HUES64 (cell line): Measurements from ENCODE around the gene ITGB2.

Experiments
- H3K27ac ChIP-seq: 2 replicates; pipeline ENCODE4 v1.7.0; 2013; ENCODE audit warnings: low read depth, low read length, inconsistent platforms
- H3K27me3 ChIP-seq: 2 replicates; pipeline ENCODE4 v1.6.1; 2013; ENCODE audit warnings: mild to moderate bottlenecking, low read length; ENCODE audit not compliant: insufficient read depth
- H3K36me3 ChIP-seq: 2 replicates; pipeline ENCODE4 v1.6.1; 2013; ENCODE audit warnings: mild to moderate bottlenecking, low read length; ENCODE audit not compliant: insufficient read depth
- H3K4me1 ChIP-seq: 2 replicates; pipeline ENCODE4 v1.6.1; 2013; ENCODE audit warnings: mild to moderate bottlenecking, low read length, moderate library complexity; ENCODE audit not compliant: insufficient read depth
- H3K4me3 ChIP-seq: 2 replicates; pipeline ENCODE4 v1.5.1; 2013; ENCODE audit warnings: mild to moderate bottlenecking, low read length, moderate library complexity
- H3K9ac ChIP-seq: 2 replicates; pipeline ENCODE4 v1.6.1; 2013; ENCODE audit warnings: mild to moderate bottlenecking, low read depth, low read length
- H3K9me3 ChIP-seq: 2 replicates; pipeline ENCODE4 v1.6.1; 2013; ENCODE audit warnings: low read depth, low read length; ENCODE audit not compliant: insufficient read depth
- WGBS: fragments of 150-250, 120-280 bp; methylation state at CpG from one replicate; pipeline ENCODE4 v1.1.7; 2013; ENCODE audit warnings: missing lambda C conversion rate; 5-methylcytosine and 5-hydroxymethylcytosine counted together

Gene ITGB2

DNA sequence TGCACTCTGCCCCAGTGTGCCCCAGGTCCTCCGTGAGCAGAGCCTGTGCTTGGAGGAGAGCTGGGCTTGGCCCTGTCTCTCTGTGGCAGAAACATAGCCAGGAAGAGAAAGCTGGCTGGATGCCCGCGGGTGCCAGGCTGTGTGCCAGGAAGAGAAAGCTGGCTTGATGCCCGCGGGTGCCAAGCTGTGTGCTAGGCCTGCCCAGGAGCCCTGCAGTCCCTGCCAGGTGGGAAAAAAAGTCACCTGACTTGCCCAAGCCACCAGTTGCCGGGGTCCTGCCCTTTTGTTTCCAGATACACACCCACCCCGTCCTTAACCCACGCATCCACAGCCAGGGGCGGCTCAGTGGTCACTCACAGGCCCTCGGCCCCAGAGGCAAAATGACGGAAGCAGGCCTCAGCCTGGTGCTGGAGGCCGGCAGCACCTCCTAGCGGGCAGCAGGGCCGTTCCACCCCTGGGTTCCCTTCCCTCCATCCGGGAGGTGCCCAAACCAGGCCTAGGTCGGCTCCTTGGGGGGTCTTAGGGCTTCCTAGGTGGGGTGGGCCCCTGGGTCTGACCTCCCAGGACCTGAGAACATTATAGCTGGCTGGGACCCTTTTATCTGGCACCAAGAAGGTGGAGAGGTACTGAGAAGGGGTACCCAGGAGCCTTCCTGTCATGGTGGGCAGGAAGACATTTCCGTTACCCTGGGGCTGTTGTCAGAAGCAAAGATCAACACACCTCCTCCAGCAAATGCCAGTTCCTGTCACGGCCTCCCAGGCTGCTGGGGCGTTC is 9.1 kb downstream of the ITGB2 start:
- Histone ChIP-seq H3K9me3 (no peaks in the 10 kb centered on the region), H3K9ac (no peak overlapping the region), H3K4me3 (no peak overlapping the region), H3K27me3 (no peaks in the 10 kb centered on the region; the same call in 1 of the 2 replicates), H3K36me3 (no peaks in the 10 kb centered on the region), H3K27ac (no peak overlapping the region), H3K4me1 (no peaks in the 10 kb centered on the region)
- 91% methylated on average over 19 of the region's 19 CpGs for WGBS

- H3K27me3 ChIP-seq = no peaks in the 10 kb centered on the region; the same call in 1 of the 2 replicates
- no peak overlapping the region for H3K4me3 ChIP-seq
- H3K9me3 ChIP-seq = no peaks in the 10 kb centered on the region
- no peaks in the 10 kb centered on the region for H3K4me1 ChIP-seq
- no peaks in the 10 kb centered on the region for H3K36me3 ChIP-seq
- no peak overlapping the region for H3K27ac ChIP-seq
- 94% methylated on average over 10 of the region's 10 CpGs for WGBS
- no peak overlapping the region for H3K9ac ChIP-seq
These were observed 9.7 kb downstream of the ITGB2 start for GRCh38 chr21:44911068-44911383.

DNA sequence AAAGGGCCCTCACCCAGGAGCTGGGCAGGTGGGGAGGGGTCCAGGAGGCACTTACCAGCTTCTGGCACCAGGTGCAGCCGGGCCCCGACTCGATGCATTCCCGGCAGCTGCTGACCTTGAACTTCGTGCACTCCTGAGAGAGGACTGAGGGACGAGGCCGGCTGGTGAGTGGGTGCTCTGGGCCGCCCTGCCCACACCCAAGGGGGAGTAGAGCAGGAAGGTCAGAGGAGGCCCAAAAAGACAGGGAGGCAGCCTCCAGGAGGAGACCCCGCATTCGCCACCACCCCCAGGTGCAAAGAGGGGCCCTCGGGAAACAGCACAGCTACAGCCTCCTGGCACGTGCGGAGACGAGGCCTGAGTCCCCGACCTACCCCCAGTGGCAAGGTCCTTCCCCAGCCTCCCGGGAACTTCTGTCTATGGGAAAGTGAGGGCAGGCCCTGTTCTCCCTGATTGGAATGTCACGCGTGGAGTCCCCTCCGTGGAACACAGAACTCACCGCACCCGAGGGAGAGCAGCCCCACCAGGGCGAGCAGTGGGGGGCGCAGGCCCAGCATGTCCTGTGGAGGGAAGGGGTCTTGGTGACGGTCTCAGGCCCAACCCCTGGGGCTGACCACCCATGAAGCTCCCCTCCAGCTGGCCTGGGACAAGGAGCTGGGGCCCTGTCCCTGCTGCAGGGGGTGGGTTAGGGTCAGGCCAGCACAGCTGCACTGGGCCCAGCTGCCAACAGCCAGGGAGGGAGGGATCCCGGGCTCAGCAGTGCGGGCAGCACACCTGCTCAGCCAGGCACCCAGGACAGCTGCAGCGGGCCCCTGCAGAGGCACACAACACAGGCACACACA is 10.3 kb downstream of the ITGB2 start:
- H3K9me3 ChIP-seq = no peaks in the 10 kb centered on the region
- no peak overlapping the region for H3K27ac ChIP-seq
- no peaks in the 10 kb centered on the region for H3K36me3 ChIP-seq
- H3K4me1 ChIP-seq = no peaks in the 10 kb centered on the region
- no peak overlapping the region for H3K4me3 ChIP-seq
- 90% methylated on average over 27 of the region's 27 CpGs for WGBS
- no peak overlapping the region for H3K9ac ChIP-seq
- H3K27me3 ChIP-seq = no peaks in the 10 kb centered on the region; the same call in 1 of the 2 replicates

- 97% methylated on average over 9 of the region's 9 CpGs for WGBS
- H3K27me3 ChIP-seq = no peaks in the 10 kb centered on the region
- no peaks in the 10 kb centered on the region for H3K36me3 ChIP-seq
- no peak overlapping the region for H3K9ac ChIP-seq
- H3K4me3 ChIP-seq = no peak overlapping the region
- no peaks in the 10 kb centered on the region for H3K9me3 ChIP-seq
- H3K27ac ChIP-seq = no peak overlapping the region
- no peaks in the 10 kb centered on the region for H3K4me1 ChIP-seq
These were observed 11.0 kb downstream of the ITGB2 start for GRCh38 chr21:44909719-44910118.

GRCh38 chr21:44908908-44909307 is 11.8 kb downstream of the ITGB2 start:
- Histone ChIP-seq H3K4me3 (no peak overlapping the region), H3K4me1 (no peaks in the 10 kb centered on the region), H3K36me3 (no peaks in the 10 kb centered on the region), H3K9ac (no peak overlapping the region), H3K27me3 (no peaks in the 10 kb centered on the region), H3K9me3 (no peaks in the 10 kb centered on the region), H3K27ac (no peak overlapping the region)
- 91% methylated on average over 21 of the region's 21 CpGs for WGBS

- no peak overlapping the region for H3K27ac ChIP-seq
- H3K9me3 ChIP-seq = no peaks in the 10 kb centered on the region
- H3K4me1 ChIP-seq = no peaks in the 10 kb centered on the region
- no peak overlapping the region for H3K9ac ChIP-seq
- WGBS = 74% methylated on average over 21 of the region's 25 CpGs
- no peaks in the 10 kb centered on the region for H3K36me3 ChIP-seq
- H3K27me3 ChIP-seq = no peaks in the 10 kb centered on the region
- no peak overlapping the region for H3K4me3 ChIP-seq
These were observed 12.5 kb downstream of the ITGB2 start for GRCh38 chr21:44907966-44908895.

- 35% methylated on average over 16 of the region's 16 CpGs for WGBS
- no peaks in the 10 kb centered on the region for H3K4me1 ChIP-seq
- H3K27me3 ChIP-seq = no peaks in the 10 kb centered on the region
- no peaks in the 10 kb centered on the region for H3K9me3 ChIP-seq
- H3K9ac ChIP-seq = no peak overlapping the region
- no peaks in the 10 kb centered on the region for H3K36me3 ChIP-seq
- no peak overlapping the region for H3K4me3 ChIP-seq
- H3K27ac ChIP-seq = no peak overlapping the region
These were observed 13.3 kb downstream of the ITGB2 start for GRCh38 chr21:44907225-44907965.

DNA sequence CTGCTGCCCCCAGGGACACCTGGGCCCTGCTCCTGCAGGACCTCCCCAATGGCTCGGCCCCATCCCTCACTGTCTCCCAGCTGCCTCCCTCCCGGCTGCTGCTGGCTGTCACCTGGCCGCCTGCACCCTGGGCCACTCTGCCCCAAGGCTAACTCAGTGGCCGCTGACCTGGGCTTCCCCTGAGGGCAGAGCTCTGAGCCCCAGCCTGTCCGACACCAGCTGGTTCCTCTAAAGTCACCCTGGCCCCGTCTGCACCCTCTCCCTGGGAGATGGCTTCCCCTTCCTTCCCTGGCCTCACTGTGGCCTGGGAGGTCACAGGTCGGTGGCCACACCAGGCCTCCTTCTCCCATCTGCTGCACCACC is 15.0 kb downstream of the ITGB2 start:
- no peak overlapping the region for H3K4me3 ChIP-seq
- 88% methylated on average over 7 of the region's 7 CpGs for WGBS
- no peak overlapping the region for H3K9ac ChIP-seq

GRCh38 chr21:44905016-44905727 is 15.5 kb downstream of the ITGB2 start:
- Histone ChIP-seq H3K4me1 (no peaks in the 10 kb centered on the region), H3K36me3 (no peaks in the 10 kb centered on the region), H3K27ac (no peak overlapping the region), H3K9me3 (no peaks in the 10 kb centered on the region), H3K9ac (no peak overlapping the region), H3K4me3 (no peak overlapping the region), H3K27me3 (no peaks in the 10 kb centered on the region)
- 92% methylated on average over 22 of the region's 22 CpGs for WGBS

More for the DNA sequence above, 15.0 kb downstream of the ITGB2 start:
- H3K36me3 ChIP-seq = no peaks in the 10 kb centered on the region
- no peaks in the 10 kb centered on the region for H3K9me3 ChIP-seq
- no peaks in the 10 kb centered on the region for H3K27me3 ChIP-seq
- no peak overlapping the region for H3K27ac ChIP-seq
- H3K4me1 ChIP-seq = no peaks in the 10 kb centered on the region
